Tibial artery (tissue), 4 donors: ENCODE data around the gene NR1D1.
A peak's percentile ranks its signal among the peaks of the same experiment; 100 is the strongest.

Experiments used
- DNase-seq, 2 donors: peaks; one replicate each; pipeline ENCODE4 v3.0.0-alpha.2; 2019
- H3K27ac ChIP-seq, 2 donors: fragments of 200-600 bp; sonication (generic) in 1 of 2; 1 replicate in 1 of 2; 2 replicates in 1 of 2; pipeline ENCODE4 v1.5.1; 2018 to 2019; ENCODE audit warnings: mild to moderate bottlenecking in 1 of 2
- H3K27me3 ChIP-seq, 2 donors: fragments of 200-600 bp; sonication (generic) in 1 of 2; one replicate each; pipeline versions ENCODE4 v1.5.1 to v1.6.0; 2016 to 2019
- H3K36me3 ChIP-seq, 3 donors: fragments of 200-600 bp; sonication (generic) in 2 of 3; one replicate each; pipeline ENCODE4 v1.5.1; 2016 to 2019; ENCODE audit warnings: mild to moderate bottlenecking in 2 of 3
- H3K4me1 ChIP-seq, 4 donors: fragments of 200-600 bp; sonication (generic) in 2 of 4; 1 replicate in 3 of 4; 2 replicates in 1 of 4; pipeline ENCODE4 v1.5.1; 2016 to 2019
- H3K4me3 ChIP-seq, 2 donors: fragments of 200-600 bp; sonication (generic) in 1 of 2; 1 replicate in 1 of 2; 2 replicates in 1 of 2; pipeline ENCODE4 v1.5.1; 2018 to 2019; ENCODE audit warnings: mild to moderate bottlenecking in 2 of 2
- H3K9me3 ChIP-seq, 3 donors: fragments of 200-600 bp; sonication (generic) in 1 of 3; one replicate each; pipeline ENCODE4 v1.5.1; 2016 to 2019
- CTCF ChIP-seq, 2 experiments: fragments of 200-600 bp in 1 of 2; fragments of 450-650 bp in 1 of 2; IDR thresholded peaks; one replicate each; pipeline ENCODE4 v1.5.1; 2017 to 2019; ENCODE audit warnings: antibody characterized with exemption in 2 of 2, mild to moderate bottlenecking in 1 of 2, moderate library complexity in 1 of 2
- intact Hi-C: fragments of 100-400 bp; cut with DNase I; formaldehyde crosslinking; loops from one replicate; pipeline ENCODE4 v1.15.0; 2023; ENCODE audit warnings: low total_unique reads

Gene NR1D1

GRCh38 chr17:40101367-40102210 is 1.2 kb upstream of the NR1D1 start:
- TF ChIP-seq CTCF (IDR thresholded peaks at IDR 0.05): no peak
- no peak for DNase-seq
- H3K36me3 ChIP-seq: peaks cover 6 to 10% (median 9%) of the 10 kb centered on the region in 3 donors
- no peaks in the 10 kb centered on the region for H3K27me3 ChIP-seq
- no peaks in the 10 kb centered on the region for H3K9me3 ChIP-seq
- peak overlapping the region; percentile 76 to 87 for H3K4me3 ChIP-seq
- peaks cover 0 to 79% (median 60%) of the 10 kb centered on the region in 4 donors for H3K4me1 ChIP-seq
- peak overlapping the region; percentile 94 to 98 for H3K27ac ChIP-seq
- intact Hi-C loops: no loop called here

GRCh38 chr17:40100669-40101366 is 429 bp upstream of the NR1D1 start:
- Histone ChIP-seq H3K9me3 (no peaks in the 10 kb centered on the region), H3K27me3 (no peaks in the 10 kb centered on the region), H3K4me1 (peaks cover 0 to 79% (median 59%) of the 10 kb centered on the region in 4 donors), H3K4me3 (peak overlapping the region; percentile 76 to 87), H3K27ac (peak overlapping the region; percentile 94 to 98), H3K36me3 (peaks cover 14 to 18% (median 17%) of the 10 kb centered on the region in 3 donors)
- no peak for TF ChIP-seq CTCF (IDR thresholded peaks at IDR 0.05)
- peak; percentile 99 to 100 for DNase-seq
- intact Hi-C loops: no loop called here

- Histone ChIP-seq H3K4me1 (peaks cover 0 to 79% (median 61%) of the 10 kb centered on the region in 4 donors), H3K27me3 (no peaks in the 10 kb centered on the region), H3K36me3 (peaks cover 24 to 28% (median 27%) of the 10 kb centered on the region in 3 donors), H3K4me3 (peak overlapping the region; percentile 76 to 87), H3K27ac (peak overlapping the region; percentile 94 to 98), H3K9me3 (no peaks in the 10 kb centered on the region)
- DNase-seq: peak in 1 of 2 donors; percentile 75
- TF ChIP-seq CTCF (IDR thresholded peaks at IDR 0.05): no peak
- intact Hi-C loops: no loop called here
Observed at GRCh38 chr17:40099619-40100418, 570 bp downstream of the NR1D1 start.

- H3K36me3 ChIP-seq: peaks cover 32 to 35% (median 35%) of the 10 kb centered on the region in 3 donors
- H3K27ac ChIP-seq: peak overlapping the region; percentile 94 to 98
- DNase-seq: peak; percentile 100
- no peaks in the 10 kb centered on the region for H3K27me3 ChIP-seq
- no peaks in the 10 kb centered on the region for H3K9me3 ChIP-seq
- intact Hi-C loops: no loop called here
- peaks cover 0 to 79% (median 66%) of the 10 kb centered on the region in 4 donors for H3K4me1 ChIP-seq
- peak in 1 of 2 experiments; percentile 23 for TF ChIP-seq CTCF (IDR thresholded peaks at IDR 0.05)
- peak overlapping the region; percentile 76 to 87 for H3K4me3 ChIP-seq
Observed at GRCh38 chr17:40098846-40099618, 1.4 kb downstream of the NR1D1 start.
